C4-2B (cell line): Measurements from ENCODE around the gene CBLN1.

Source experiments
- H3K27ac ChIP-seq: fragments of 450-650 bp; 2 replicates; pipeline ENCODE4 v1.5.1; 2017
- ZFX ChIP-seq: fragments of 450-650 bp; IDR thresholded peaks from 2 replicates; pipeline ENCODE4 v1.6.1; 2017
- TF ChIP-seq, protein P1 (sequence below): fragments of 450-650 bp; conservative IDR thresholded peaks from 2 replicates; pipeline ENCODE4 v1.5.1; 2017; ENCODE audit warnings: mild to moderate bottlenecking

Gene CBLN1

DNA sequence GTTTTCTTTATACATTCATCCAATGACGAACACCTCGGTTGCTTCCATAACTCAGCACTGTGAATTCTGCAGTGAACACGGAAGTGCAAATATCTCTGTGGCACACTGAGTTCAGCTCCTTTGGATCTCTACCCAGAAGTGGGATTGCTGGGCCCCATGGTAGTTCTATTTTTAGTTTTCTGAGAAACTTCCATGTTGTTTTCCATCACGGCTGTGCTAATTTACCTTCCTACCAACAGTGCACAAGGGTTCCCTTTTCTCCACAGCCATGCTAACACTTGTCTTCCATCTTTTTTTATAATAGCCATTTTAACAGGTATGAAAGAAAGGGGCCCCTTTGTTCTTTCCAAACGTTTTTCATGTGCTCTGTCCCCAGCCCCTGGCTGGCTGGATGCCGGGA lies 30.2 kb upstream of the CBLN1 start:
- TF ChIP-seq, protein P1, sequence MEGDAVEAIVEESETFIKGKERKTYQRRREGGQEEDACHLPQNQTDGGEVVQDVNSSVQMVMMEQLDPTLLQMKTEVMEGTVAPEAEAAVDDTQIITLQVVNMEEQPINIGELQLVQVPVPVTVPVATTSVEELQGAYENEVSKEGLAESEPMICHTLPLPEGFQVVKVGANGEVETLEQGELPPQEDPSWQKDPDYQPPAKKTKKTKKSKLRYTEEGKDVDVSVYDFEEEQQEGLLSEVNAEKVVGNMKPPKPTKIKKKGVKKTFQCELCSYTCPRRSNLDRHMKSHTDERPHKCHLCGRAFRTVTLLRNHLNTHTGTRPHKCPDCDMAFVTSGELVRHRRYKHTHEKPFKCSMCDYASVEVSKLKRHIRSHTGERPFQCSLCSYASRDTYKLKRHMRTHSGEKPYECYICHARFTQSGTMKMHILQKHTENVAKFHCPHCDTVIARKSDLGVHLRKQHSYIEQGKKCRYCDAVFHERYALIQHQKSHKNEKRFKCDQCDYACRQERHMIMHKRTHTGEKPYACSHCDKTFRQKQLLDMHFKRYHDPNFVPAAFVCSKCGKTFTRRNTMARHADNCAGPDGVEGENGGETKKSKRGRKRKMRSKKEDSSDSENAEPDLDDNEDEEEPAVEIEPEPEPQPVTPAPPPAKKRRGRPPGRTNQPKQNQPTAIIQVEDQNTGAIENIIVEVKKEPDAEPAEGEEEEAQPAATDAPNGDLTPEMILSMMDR = no peak
- no peak for TF ChIP-seq ZFX
- no peak overlapping the region for H3K27ac ChIP-seq

DNA sequence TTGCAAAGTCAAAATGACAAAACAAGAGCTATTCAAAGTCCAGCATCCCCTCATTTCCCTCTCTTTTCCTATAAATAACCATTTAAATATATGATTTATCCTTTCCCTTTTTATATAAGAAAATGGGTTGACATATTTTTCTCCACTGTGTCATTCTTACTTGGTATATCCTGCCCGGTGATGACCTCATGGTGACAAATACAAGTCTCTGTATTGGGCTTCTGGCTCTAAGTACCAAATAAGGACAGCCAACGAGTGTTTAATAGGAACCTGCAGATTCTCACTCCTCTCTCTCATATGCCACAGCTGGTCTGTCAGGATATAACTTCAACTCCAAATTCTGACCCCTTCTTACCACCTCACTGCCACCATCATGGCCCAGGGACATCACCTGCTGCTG lies 25.5 kb upstream of the CBLN1 start:
- H3K27ac ChIP-seq = no peak overlapping the region
- TF ChIP-seq, protein P1 = no peak
- no peak for TF ChIP-seq ZFX

DNA sequence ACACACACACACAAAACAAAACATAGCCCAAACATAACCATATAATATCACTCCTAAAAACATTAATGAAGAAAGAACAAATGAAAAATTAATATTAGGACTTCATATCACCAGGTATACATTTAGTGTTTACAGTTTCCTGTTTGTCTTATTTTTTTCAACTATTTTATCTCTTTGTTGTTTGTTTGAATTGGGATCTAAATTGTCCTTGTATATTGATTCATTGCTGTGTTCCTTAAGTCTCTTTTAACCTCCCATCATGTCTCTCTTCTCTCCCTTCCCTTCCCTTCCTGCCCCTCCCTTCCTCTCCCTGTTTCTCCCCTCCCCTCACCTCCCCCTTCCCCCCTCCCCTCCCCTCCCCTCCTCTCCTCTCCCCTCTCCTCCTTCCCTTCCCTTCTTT lies 23.8 kb upstream of the CBLN1 start:
- no peak overlapping the region for H3K27ac ChIP-seq
- TF ChIP-seq, protein P1 = no peak
- no peak for TF ChIP-seq ZFX

DNA sequence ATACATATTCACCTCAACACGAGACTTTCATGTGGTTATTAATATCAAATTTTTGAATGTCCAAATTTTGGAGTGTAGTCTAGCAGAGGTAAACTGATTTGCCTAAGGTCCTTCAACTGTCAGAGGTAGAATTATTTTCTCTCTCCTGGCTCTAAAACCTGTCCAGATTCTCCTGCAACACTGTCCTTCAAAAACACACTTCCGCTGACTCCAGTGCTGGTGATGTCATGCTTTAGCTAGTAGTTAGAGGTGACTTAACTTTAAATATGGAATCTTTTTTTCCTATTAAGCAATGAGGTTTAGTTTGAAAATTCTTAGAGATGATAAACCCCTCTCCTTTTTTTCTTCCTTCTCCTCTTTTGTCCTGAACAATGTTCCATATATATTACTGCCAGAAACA lies 10.8 kb upstream of the CBLN1 start:
- TF ChIP-seq ZFX = no peak
- TF ChIP-seq, protein P1 = no peak

DNA sequence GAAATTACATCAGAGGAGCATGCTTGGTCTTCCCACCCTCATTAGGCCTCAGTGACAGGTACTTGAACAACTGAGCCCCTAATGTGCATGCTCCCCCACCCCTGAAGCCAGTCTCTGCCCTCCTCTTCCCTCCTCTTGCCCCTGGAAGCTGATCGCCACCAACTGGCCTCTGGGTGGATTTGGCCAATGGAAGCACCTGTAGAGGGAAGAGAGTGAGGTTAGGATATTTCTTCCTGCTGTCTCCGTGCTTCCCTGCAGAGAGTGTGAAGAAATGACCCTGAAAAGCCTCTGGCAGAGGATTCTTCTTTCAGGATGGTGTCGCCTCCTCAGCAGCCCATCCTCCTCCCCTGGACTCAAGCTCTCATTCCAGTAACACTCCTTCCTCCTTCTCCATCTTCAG lies 5.9 kb upstream of the CBLN1 start:
- TF ChIP-seq, protein P1 = no peak
- no peak for TF ChIP-seq ZFX
- no peak overlapping the region for H3K27ac ChIP-seq

More for the DNA sequence above, 10.8 kb upstream of the CBLN1 start:
- H3K27ac ChIP-seq = no peak overlapping the region

DNA sequence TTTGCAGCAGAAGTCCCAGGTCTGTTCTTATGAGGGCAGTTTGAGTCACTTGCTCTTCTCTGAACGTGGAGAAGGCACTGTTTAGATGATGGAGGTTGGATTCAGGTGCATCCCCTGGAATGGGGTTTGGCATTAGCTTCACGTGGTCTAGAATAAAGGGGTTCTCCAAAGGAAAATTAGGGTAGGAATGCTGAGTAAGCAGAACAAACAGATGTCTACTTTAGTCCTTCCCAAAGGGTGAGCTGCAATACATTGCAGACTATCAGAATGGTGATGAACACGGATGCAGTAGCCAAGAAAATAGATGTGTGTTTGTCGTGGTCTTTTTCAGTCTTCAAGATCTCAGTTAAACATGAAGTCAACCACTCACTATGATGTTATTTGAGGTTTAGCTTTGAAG lies 3.3 kb upstream of the CBLN1 start:
- H3K27ac ChIP-seq = no peak overlapping the region
- no peak for TF ChIP-seq ZFX
- TF ChIP-seq, protein P1 = no peak

DNA sequence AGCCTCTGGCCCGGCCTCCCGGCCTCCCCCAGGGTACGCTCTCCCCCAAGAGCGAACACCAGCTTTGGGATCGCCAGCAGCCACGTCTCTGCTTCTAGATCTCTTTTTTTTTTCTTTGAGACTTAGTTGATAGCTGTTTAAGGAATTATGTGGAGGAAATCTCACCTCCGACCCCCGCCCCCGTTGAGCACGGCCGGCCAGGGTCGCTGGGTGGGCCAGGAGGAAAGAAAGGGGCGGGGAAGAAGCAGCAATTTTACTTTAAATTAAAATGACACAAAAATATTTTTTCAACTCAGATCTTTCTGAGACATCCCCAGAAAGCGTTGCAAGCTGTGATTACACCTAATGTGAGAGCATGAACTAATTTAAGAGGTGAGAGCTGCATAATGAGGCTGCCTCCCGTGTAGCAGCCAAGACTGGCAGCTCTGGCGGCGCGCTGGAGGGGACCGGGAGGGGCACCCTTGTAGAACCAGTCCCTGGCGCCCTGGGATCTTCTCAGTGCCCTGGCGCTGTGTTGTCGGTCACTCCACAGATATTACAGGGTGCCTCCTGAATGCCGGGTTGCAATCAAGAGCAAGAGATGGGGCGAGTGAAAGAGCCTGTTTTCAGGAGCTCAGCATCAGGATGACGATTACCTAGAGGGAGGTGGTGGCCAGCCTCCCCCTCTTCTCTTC lies 1.9 kb upstream of the CBLN1 start:
- no peak overlapping the region for H3K27ac ChIP-seq
- no peak for TF ChIP-seq ZFX
- TF ChIP-seq, protein P1 = no peak
